Measurements from ENCODE around the gene LZTS2. TPM values are rescaled to one million over a fixed set of nuclear protein-coding genes. Genes with fewer than 3 reads are reported as not detected.
A peak's percentile ranks its signal among the peaks of the same experiment; 100 is the strongest.

LZTS2 gene
- total and polyA plus RNA-seq, 2 of the 8 experiments (the other 6 are each of a cell fraction or from before 2014, with no cell fraction given), result 75.7 to 99.5 TPM

DNA sequence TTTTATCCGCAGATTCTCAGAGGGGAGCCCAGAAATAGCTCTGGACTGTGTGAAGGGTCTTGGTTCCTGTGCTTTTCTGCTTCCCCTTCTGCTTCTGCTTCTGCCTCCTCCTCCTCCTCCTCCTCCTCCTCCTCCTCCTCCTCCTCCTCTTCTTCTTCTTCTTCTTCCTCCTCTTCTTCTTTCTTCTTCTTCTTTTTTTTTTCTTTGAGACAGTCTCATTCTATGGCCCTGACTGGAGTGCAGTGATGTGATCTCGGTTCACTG is 19.8 kb downstream of the LZTS2 start:
- Histone ChIP-seq H3K4me1 (replicated peaks in 1 of 4; ENCODE audit: control insufficient read depth in 3 of 4, insufficient read depth in 4 of 4, low read length in 3 of 4) (peaks cover 0 to 10% (median 5%) of the 10 kb centered on the region in 4 experiments; a peak in 4 of 7 replicates), H4K20me1 (replicated peaks in 1 of 2; ENCODE audit: control insufficient read depth in 1 of 2, insufficient read depth in 2 of 2, low read length in 2 of 2) (peaks cover 0 to 1% of the 10 kb centered on the region in 2 experiments), H3K27me3 (replicated peaks in 1 of 4; ENCODE audit: control insufficient read depth in 3 of 4, extremely low read depth in 1 of 4, insufficient read depth in 3 of 4, low read length in 3 of 4) (peaks cover 14 to 42% (median 32%) of the 10 kb centered on the region in 4 experiments), H2BK20ac (ENCODE audit: low read length) (no peak overlapping the region), H3K27ac (ENCODE audit: low read depth, low read length) (no peak overlapping the region), H3K9me3 (ENCODE audit: insufficient read depth in 2 of 2, low read depth in 1 of 2, low read length in 1 of 2) (no peaks in the 10 kb centered on the region), H4K5ac (ENCODE audit: insufficient read length, low read depth, low read length) (no peak overlapping the region), H4K91ac (replicated peaks; ENCODE audit: insufficient read length, low read length) (no peak overlapping the region), H3K4ac (replicated peaks; ENCODE audit: insufficient read length, low read depth, low read length) (no peak overlapping the region), H3K4me2 (ENCODE audit: insufficient read depth in 1 of 2, low read depth in 2 of 2, low read length in 2 of 2) (peak overlapping the region; percentile 86 to 89; a peak in 3 of 4 replicates), H2BK120ac (replicated peaks; ENCODE audit: low read depth, low read length) (no peak overlapping the region), H2AK5ac (ENCODE audit: low read depth, low read length) (no peak overlapping the region), H3K9ac (replicated peaks in 1 of 4; ENCODE audit: extremely low read depth in 1 of 4, low read depth in 3 of 4, low read length in 3 of 4) (no peak overlapping the region), H4K8ac (ENCODE audit: extremely low read depth, insufficient read depth, low read length) (no peak overlapping the region), H2BK15ac (ENCODE audit: low read length) (no peak overlapping the region), H3K23me2 (ENCODE audit: low read depth, low read length) (peaks cover 11% of the 10 kb centered on the region; the same call in 1 of the 2 replicates), H3K56ac (replicated peaks; ENCODE audit: insufficient read length, low read depth, low read length) (no peak overlapping the region), H3K4me3 (ENCODE audit: extremely low read depth in 1 of 4, insufficient read depth in 2 of 4, low read depth in 3 of 4, low read length in 4 of 4) (peak overlapping the region in 1 of 4 experiments; percentile 59; a peak in 2 of 8 replicates), H3K79me1 (ENCODE audit: low read depth, low read length) (no peaks in the 10 kb centered on the region), H3K18ac (ENCODE audit: extremely low read depth, low read length) (no peak overlapping the region), H2BK5ac (ENCODE audit: low read depth, low read length) (no peak overlapping the region), H3K14ac (ENCODE audit: insufficient read length) (no peak overlapping the region), H2BK12ac (ENCODE audit: low read depth, low read length) (no peak overlapping the region), H3K79me2 (ENCODE audit: control insufficient read depth in 1 of 2, insufficient read depth in 2 of 2, low read length in 2 of 2) (no peaks in the 10 kb centered on the region), H3K23ac (ENCODE audit: insufficient read length) (no peak overlapping the region), H2AFZ (ENCODE audit: low read length) (no peak overlapping the region), H3K36me3 (ENCODE audit: control insufficient read depth in 2 of 4, insufficient read depth in 4 of 4, low read length in 3 of 4) (no peaks in the 10 kb centered on the region)
- CTCF ChIA-PET (ENCODE audit: partially characterized antibody), result interaction anchor here (0.6 to 7.2 kb wide), 29 partner anchors 8 to 1914 kb away, joined by 3 to 464 read pairs (median 4); partner anchors contain the start of genes KAZALD1, LZTS2, MRPL43 and PDZD7
- FAIRE-seq (no peak), DNase-seq (ENCODE audit: low read depth in 1 of 2, low spot score in 2 of 2) (no peak)
- WGBS, 2 experiments (ENCODE audit: extremely low coverage in 1 of 2, insufficient coverage in 1 of 2, insufficient read length in 1 of 2, insufficient replicate concordance in 2 of 2, low coverage in 1 of 2, low lambda C conversion rate in 2 of 2, missing lambda C conversion rate in 1 of 2), result 37% methylated on average over 2 of the region's 2 CpGs; no CpG with 5 or more reads in 1 of the 2 experiments
- POLR2A ChIA-PET (ENCODE audit: partially characterized antibody), result interaction anchor here (0.7 to 6.5 kb wide), 6 partner anchors 10 to 76 kb away, joined by 3 to 81 read pairs (median 6); partner anchors contain the start of genes LZTS2, MRPL43, PDZD7 and SFXN3
- TF ChIP-seq SRF (IDR thresholded peaks at IDR 0.05; ENCODE audit: low read depth, low read length) (no peak), RXRA (IDR thresholded peaks at IDR 0.05; ENCODE audit: insufficient read depth, low read depth, low read length) (no peak), YY1 (IDR thresholded peaks at IDR 0.05; ENCODE audit: low read depth, low read length) (no peak), SP1 (IDR thresholded peaks at IDR 0.05; ENCODE audit: low read depth, low read length) (no peak), SUZ12 (IDR thresholded peaks at IDR 0.05; ENCODE audit: low read length) (no peak), TAF7 (optimal IDR thresholded peaks at IDR 0.05; ENCODE audit: borderline replicate concordance, low read depth, low read length) (no peak), RFX5 (IDR thresholded peaks at IDR 0.05; ENCODE audit: borderline replicate concordance, low read depth, low read length) (no peak), KDM4A (IDR thresholded peaks at IDR 0.05; ENCODE audit: low read depth, low read length, severe bottlenecking) (no peak), GTF2F1 (IDR thresholded peaks at IDR 0.05; ENCODE audit: borderline replicate concordance, low read depth, low read length) (no peak), BACH1 (IDR thresholded peaks at IDR 0.05; ENCODE audit: low read length) (no peak)
- TF ChIP-seq, protein P1, sequence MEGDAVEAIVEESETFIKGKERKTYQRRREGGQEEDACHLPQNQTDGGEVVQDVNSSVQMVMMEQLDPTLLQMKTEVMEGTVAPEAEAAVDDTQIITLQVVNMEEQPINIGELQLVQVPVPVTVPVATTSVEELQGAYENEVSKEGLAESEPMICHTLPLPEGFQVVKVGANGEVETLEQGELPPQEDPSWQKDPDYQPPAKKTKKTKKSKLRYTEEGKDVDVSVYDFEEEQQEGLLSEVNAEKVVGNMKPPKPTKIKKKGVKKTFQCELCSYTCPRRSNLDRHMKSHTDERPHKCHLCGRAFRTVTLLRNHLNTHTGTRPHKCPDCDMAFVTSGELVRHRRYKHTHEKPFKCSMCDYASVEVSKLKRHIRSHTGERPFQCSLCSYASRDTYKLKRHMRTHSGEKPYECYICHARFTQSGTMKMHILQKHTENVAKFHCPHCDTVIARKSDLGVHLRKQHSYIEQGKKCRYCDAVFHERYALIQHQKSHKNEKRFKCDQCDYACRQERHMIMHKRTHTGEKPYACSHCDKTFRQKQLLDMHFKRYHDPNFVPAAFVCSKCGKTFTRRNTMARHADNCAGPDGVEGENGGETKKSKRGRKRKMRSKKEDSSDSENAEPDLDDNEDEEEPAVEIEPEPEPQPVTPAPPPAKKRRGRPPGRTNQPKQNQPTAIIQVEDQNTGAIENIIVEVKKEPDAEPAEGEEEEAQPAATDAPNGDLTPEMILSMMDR (IDR thresholded peaks at IDR 0.05; ENCODE audit: control extremely low read depth in 1 of 3, insufficient read depth in 1 of 3, low read depth in 1 of 3, low read length in 3 of 3), result no peak
